ENCODE data around the gene CDKN2AIPNL.

DNA sequence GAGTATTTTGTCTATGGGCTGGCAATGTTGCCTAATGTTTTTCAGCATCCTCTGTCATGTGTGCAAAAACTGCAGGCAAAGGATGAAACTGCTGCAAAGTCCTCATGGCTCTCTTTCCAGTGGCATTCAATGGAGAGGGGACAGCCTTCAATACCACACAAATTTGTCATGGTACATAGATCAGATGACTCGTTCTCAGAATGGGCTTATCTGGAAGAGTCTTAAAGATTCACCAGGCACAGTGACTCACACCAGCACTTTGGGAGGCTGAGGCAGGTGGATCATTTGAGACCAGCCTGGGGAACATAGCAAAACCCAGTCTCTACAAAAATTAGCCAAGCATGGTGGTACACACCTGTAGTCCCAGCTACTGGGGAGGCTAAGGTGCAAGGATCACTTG lies 5.3 kb downstream of the CDKN2AIPNL start:
- no peak for TF ChIP-seq CTCF (conservative IDR thresholded peaks at IDR 0.05)
- TF ChIP-seq EZH2 (IDR thresholded peaks at IDR 0.05; ENCODE audit: low read depth), result no peak
